ENCODE measurements around the gene SH2B3. TPM values are rescaled to one million over a fixed set of nuclear protein-coding genes. Genes with fewer than 3 reads are reported as not detected.

SH2B3 gene
- total RNA-seq, 1 experiment from 2014 or later = 40.3 TPM

DNA sequence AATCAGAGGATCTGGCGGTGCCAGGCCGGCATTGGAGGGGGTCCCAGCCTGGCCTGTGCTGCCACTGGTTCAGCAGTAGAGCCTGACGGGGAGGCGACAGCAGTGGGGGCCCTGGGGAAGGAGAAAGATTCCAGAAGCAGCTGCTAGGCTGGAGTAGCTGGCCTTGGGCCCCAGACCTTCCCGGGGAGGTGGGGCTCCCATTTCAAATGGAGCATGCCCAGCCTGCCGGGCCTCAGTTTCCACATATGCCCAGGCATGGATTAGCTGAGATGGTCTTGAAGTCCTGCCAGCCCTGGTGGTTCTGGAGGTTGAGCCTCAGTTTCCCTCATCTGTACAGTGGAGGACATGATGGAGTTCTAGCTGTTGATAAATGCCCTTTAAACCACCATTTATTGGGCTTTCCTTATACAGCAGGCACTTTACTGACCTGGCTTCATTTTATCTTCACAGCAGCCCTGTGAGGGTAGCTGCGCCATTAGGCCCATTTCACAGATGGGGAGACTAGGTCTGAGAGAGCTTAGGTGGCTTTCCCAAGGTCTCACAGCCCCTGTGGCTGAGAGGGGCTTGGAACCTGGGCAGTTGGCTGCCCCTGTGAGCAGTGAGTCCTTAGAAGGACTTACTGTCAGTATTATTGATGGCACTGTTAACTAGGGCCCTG lies 21.8 kb downstream of the SH2B3 start:
- TF ChIP-seq, protein P1, sequence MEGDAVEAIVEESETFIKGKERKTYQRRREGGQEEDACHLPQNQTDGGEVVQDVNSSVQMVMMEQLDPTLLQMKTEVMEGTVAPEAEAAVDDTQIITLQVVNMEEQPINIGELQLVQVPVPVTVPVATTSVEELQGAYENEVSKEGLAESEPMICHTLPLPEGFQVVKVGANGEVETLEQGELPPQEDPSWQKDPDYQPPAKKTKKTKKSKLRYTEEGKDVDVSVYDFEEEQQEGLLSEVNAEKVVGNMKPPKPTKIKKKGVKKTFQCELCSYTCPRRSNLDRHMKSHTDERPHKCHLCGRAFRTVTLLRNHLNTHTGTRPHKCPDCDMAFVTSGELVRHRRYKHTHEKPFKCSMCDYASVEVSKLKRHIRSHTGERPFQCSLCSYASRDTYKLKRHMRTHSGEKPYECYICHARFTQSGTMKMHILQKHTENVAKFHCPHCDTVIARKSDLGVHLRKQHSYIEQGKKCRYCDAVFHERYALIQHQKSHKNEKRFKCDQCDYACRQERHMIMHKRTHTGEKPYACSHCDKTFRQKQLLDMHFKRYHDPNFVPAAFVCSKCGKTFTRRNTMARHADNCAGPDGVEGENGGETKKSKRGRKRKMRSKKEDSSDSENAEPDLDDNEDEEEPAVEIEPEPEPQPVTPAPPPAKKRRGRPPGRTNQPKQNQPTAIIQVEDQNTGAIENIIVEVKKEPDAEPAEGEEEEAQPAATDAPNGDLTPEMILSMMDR (conservative IDR thresholded peaks at IDR 0.05) = no peak
- no peaks in the 10 kb centered on the region for H3K9me3 Mint-ChIP-seq
- H3T11ph ChIP-seq (ENCODE audit: low read length) = no peak overlapping the region
- DNase-seq = no peak
- H4K8ac ChIP-seq (replicated peaks; ENCODE audit: insufficient read length, low read depth, low read length) = no peak overlapping the region
- H3K36me3 Mint-ChIP-seq (ENCODE audit: insufficient read depth in 1 of 3, low read depth in 3 of 3) = peaks cover 3 to 4% (median 3%) of the 10 kb centered on the region in 3 experiments; a peak in 6 of 7 replicates
- no peaks in the 10 kb centered on the region for H3K9me3 ChIP-seq (ENCODE audit: control insufficient read depth, low read depth, low read length)
- no peak overlapping the region for H3K4me3 Mint-ChIP-seq
- H3K56ac ChIP-seq (ENCODE audit: insufficient read length, low read depth, low read length) = no peak overlapping the region
- H3K18ac ChIP-seq (ENCODE audit: insufficient read length, low read depth, low read length) = no peak overlapping the region
- no peak overlapping the region for H2AK5ac ChIP-seq (ENCODE audit: insufficient read length, low read length)
- peaks cover 36 to 44% of the 10 kb centered on the region in 2 experiments for H3K4me1 Mint-ChIP-seq
- peaks cover 2% of the 10 kb centered on the region for H3K23me2 ChIP-seq (ENCODE audit: insufficient read length, low read depth, low read length, poor library complexity, severe bottlenecking)
- H3K4me1 ChIP-seq (ENCODE audit: insufficient read depth, low read length) = peaks cover 2% of the 10 kb centered on the region; the same call in 1 of the 2 replicates
- no peak overlapping the region for H3K4me2 ChIP-seq (ENCODE audit: insufficient read depth, insufficient read length, low read length)
- H2BK12ac ChIP-seq (ENCODE audit: insufficient read length, low read depth, low read length) = no peak overlapping the region
- H3K27me3 Mint-ChIP-seq (ENCODE audit: low read depth) = no peaks in the 10 kb centered on the region
- no peak overlapping the region for H4K5ac ChIP-seq (ENCODE audit: insufficient read length, low read depth, low read length)
- no peak overlapping the region for H3K23ac ChIP-seq (ENCODE audit: insufficient read length, low read depth, low read length)
- no peak overlapping the region for H4K91ac ChIP-seq (ENCODE audit: insufficient read length, low read depth, low read length)
- H3K9ac ChIP-seq (ENCODE audit: extremely low read depth, insufficient read length, low read length) = no peak overlapping the region
- H2BK20ac ChIP-seq (ENCODE audit: low read depth, low read length, poor library complexity, severe bottlenecking) = no peak overlapping the region
- H3K14ac ChIP-seq (ENCODE audit: insufficient read depth, low read length) = no peak overlapping the region
- H2BK5ac ChIP-seq (ENCODE audit: insufficient read length, low read length) = no peak overlapping the region
- peaks cover 4% of the 10 kb centered on the region; the same call in 1 of the 2 replicates for H3K79me2 ChIP-seq (ENCODE audit: insufficient read depth, low read length)
- WGBS (ENCODE audit: extremely low coverage, insufficient read length, low lambda C conversion rate) = no CpG with 5 or more reads among the region's 7 CpGs
- H2BK15ac ChIP-seq (ENCODE audit: low read depth, low read length) = no peak overlapping the region
- no peak overlapping the region for H3K4ac ChIP-seq (ENCODE audit: low read depth, low read length)
- no peak overlapping the region for H3K27ac ChIP-seq (ENCODE audit: insufficient read length, low read depth, low read length)
- H2AFZ ChIP-seq (ENCODE audit: low read length) = no peak overlapping the region
- H4K20me1 ChIP-seq (ENCODE audit: control insufficient read depth, insufficient read depth, insufficient read length) = no peaks in the 10 kb centered on the region
- H2BK120ac ChIP-seq (ENCODE audit: low read depth, low read length, poor library complexity, severe bottlenecking) = no peak overlapping the region
- H3K27ac Mint-ChIP-seq = no peak overlapping the region
- H3K79me1 ChIP-seq (ENCODE audit: insufficient read depth, low read depth, low read length, poor library complexity, severe bottlenecking) = peaks cover 4% of the 10 kb centered on the region
- no peaks in the 10 kb centered on the region for H3K27me3 ChIP-seq (ENCODE audit: insufficient read depth, low read length)

All from H9 (cell line).